ENCODE results near the gene ZNF275.
"Not testable (repeated sequence)": the region's sequence is repeated elsewhere in the genome, so short reads cannot be mapped to it uniquely, and the experiment has no call there.

Gene ZNF275, protein sequence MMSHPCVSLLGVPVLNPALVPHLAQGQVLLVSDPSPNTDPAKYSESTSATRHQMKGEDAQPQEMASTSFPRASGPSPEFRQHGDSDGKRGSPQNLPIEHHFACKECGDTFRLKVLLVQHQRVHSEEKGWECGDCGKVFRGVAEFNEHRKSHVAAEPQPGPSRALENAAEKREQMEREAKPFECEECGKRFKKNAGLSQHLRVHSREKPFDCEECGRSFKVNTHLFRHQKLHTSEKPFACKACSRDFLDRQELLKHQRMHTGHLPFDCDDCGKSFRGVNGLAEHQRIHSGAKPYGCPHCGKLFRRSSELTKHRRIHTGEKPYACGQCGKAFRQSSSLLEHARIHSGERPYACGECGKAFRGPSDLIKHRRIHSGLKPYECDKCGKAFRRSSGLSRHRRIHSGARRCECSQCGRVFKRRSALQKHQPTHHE

DNA sequence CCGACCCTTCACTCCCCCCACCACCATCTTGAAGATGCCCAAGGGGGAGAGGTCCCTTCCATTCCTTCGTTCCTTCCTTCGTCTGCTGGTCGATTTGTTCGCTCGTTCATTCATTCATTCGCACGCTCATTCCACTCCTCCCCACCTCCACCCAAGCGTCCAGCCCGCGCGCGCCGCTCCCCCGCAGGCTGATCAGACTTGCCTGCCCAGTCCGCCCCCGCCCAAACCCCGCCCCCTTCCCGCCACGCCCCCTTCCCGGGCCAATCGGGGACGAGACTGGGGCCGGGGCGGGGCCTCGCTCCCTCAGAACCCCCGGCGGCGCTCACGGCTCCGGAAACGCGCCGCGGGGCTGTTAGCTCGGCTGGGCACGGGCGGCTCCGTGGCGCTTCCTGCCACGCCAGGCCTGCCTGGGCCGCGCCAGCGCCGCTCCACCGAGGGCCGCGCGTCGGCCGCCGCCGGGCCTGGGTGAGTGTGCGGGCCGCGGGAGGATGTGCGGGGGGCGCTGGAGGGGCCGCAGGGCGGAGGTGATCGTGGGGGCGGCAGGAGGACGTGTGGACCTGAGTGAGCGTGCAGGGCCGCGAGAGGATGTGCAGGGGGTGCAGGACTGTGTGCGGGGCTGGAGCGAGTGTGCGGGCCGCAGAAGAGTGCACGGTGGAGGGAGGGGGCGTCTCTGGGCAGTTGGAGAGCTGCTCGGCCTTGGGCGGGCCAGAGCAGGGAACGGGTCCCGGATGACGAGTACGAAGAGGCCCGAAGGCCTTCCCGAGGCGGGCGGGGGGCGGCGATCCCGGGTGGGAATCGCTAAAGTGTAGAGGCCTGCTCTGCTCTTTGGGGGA lies at the start of gene ZNF275:
Gene ZNF275 (plus strand): TSS at position 333 of the 833 bp plus-strand sequence. CDS start 2,527 bp downstream, outside the sequence.
- peak; percentile 46 for DNase-seq (ENCODE audit: low spot score)

GRCh38 chrX:153285678-153286077 lies 48.3 kb upstream of the ZNF275 start:
- DNase-seq (ENCODE audit: low spot score) = not testable (repeated sequence)

- not testable (repeated sequence) for DNase-seq (ENCODE audit: low spot score)
These were observed 45.1 kb upstream of the ZNF275 start for GRCh38 chrX:153288807-153289206.

- not testable (repeated sequence) for DNase-seq (ENCODE audit: low spot score)
These were observed 40.4 kb upstream of the ZNF275 start for GRCh38 chrX:153293485-153294071.

DNA sequence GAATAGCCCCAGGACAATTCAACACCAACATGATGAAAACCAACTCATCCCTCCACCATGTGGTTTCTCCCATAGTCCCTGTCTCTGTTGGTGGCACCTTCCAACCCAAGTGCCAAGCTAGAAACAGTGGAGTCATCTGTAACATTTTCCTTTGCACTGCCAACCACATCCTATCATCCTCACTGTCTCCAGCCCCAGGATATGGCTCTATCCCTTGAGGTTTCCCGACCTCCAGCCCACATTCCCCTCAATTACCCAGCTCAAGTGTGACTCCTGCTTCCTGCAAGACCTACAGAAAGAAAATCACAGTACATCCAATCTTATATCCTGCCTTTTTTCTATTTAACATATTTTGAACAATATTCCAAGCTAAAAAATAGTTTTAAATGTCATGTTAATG lies 36.6 kb upstream of the ZNF275 start:
- DNase-seq (ENCODE audit: low spot score) = no peak

DNA sequence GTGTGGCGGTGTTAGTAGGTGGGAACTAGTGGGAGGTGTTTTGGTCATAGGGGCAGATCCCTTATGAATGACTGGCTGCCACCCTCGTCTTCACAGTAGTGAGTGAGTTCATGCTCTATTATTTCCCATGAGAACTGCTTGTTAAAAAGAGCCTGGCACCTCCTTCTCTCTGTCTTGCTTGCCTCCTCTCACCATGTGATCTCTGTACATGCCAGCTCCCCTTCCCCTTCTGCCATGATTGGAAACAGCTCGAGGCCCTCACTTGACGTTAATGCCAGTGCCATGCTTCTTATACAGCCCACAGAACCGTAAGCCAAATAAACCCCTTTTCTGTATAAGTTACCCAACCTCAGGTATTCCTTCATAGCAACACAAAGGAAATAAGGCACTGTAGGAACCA lies 34.1 kb upstream of the ZNF275 start:
- no peak for DNase-seq (ENCODE audit: low spot score)

DNA sequence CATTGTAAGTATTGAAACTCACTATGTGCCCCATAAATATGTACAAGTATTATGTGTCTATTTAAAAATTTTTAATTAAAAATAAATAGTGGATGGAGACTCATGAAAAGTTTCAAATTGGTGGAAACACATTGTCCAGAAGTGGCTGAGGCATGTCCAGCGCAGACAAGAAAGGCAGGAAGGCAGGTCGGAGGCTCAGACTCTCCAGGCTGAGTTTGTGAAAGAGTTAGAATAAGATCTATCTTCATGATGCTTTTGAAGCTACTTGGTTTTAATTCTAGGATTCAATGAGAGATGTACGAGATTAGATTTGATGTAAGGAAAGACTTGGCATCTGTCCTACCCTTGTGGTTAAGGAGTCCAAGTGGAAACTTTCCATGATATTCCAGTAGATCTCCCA lies 32.2 kb upstream of the ZNF275 start:
- no peak for DNase-seq (ENCODE audit: low spot score)

DNA sequence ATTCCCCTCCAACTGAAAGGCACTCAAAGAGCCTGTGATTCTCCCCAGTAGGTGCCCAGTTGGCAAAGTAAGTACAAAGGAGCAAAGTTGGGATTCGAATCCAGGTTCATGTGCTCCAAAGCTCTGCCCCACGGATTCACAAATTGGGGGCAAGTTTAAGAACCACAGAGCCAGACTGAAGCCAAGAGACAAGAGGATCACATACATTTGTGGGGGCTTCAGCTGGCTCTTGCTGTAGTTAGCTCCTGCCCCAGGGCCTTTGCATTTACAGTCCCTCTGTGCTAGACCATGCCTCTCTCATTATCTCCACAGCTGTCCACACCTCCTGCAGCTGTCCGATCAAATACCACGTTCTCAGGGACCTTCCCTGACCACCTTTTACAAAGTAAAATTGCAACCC lies 31.2 kb upstream of the ZNF275 start:
- no peak for DNase-seq (ENCODE audit: low spot score)

- no peak for DNase-seq (ENCODE audit: low spot score)
These were observed 30.4 kb upstream of the ZNF275 start for GRCh38 chrX:153303276-153304262.

DNA sequence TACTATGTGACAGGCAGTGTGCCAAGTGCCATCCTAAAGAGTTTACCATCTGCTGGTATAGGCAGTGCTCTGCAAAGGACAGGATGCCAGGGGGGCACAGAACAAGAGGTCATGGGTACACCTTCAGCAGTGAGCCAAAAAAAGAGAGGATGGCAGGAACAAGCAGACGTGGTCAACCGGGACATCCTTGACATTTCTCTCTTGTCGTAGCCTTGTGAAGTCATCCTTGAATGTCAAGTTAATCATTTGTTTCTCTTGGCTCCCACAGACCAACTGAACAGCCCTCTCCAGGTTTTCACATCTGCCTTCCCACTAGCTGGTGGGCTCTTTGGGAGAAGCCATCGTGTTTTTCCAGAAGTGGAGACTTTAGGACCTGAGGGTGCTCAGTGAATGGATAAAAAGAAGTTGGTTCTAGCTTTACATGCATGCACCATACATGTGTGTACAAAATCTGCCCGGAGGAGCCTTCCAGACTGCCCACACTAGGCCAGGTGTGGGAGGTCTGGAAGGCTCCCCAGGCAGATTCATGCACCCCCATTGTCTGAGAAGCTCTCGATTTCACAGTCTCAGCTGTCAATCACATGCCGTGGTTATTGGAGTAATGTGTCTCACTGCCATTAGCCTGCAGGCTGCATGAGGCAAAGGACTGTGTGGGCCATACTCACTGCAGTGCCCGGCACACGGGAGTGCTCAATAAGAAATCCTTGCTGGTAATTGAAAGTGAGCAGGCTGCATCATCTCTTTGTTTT lies 28.8 kb upstream of the ZNF275 start:
- no peak for DNase-seq (ENCODE audit: low spot score)

GRCh38 chrX:153305972-153306371 lies 28.0 kb upstream of the ZNF275 start:
- no peak for DNase-seq (ENCODE audit: low spot score)

DNA sequence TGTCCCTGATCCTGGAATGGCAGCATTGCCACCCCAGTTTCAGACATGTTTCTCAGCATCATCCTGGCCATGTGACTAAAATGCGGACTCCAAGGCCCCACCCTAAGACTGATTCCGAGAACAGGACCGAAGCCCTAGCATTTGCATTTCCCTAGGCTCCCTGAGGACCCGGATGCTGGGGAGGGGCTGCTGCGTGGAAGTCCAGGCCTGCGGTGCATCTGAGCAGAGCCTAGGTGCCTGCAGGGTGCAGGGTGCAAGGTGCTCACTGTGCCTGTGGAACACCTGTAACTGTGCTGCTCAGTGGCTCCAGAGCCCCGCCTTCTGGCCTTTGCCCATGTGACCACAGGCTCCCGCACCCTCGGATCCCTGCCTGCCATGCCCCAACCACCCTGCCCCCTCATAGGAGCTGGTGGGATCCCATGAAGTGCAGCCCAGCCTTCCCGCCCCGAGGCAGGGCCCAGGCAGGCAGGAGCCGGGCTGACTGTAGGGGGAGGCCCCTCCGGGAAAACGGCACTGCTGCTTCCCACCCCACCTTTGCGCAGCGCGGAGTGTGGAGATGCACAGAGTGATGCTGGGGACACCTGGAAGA lies 27.3 kb upstream of the ZNF275 start:
- DNase-seq (ENCODE audit: low spot score) = no peak

DNA sequence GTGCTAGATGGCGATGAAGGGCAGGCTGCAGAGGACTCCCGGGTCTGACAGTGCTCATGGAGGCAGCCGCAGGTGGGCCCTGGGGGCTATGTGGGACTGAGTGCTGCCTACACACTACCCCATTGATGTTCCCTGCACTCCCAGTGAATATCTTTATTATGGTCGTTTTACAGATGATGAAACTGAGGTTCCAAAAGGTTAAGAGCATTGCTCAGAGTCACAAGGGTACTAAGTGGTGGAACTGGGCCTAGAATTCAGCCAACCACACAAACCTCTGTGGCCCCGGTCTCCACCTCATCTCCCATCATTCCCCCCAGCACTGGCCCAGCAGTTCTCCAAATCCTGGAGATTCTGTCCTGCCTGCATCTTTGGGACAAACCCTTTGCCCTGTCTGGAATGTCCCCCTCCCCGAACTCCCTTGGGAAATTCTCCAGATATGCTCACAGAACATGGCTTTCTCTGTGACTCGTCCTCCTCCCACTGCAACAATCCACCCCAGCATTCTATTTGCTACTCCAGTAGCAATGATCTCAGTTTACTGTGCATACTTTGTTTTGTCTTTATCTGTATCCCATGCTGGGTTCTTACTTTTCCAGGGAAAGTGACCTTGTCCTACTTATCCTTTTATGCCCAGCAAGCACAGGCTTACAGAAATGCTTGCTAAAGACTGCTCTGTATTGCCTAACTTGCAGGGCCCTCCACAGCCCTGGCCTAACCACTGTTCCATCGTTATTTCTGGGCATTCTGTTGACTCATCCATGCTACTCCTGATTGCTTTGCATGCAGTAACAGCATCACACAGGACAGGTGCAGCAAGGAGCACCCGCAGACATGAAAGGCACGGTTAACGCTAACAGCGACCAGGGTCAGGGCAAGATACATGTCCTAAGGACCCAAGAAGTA lies 26.4 kb upstream of the ZNF275 start:
- no peak for DNase-seq (ENCODE audit: low spot score)

- no peak for DNase-seq (ENCODE audit: low spot score)
These were observed 23.1 kb upstream of the ZNF275 start for GRCh38 chrX:153310901-153311300.

DNA sequence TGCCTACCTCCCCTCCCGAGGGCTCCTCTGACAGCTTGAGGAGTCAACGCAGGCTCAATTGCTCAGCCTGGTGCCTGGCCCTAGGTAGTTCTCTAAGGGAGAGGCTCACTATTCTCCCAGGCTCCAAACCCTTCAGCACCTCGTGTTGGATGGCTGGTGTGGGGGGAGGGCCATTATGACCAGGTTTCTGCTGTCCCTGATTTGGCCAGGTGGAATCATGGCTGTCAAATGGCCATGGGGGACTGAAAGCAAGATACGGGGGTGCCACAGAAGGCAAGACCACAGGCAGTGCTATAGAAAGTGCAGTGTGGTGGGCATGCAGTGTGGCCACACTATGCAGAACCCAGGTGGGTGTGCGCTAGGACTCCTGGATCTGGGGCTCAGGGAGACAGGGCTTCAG lies 21.9 kb upstream of the ZNF275 start:
- DNase-seq (ENCODE audit: low spot score) = no peak

DNA sequence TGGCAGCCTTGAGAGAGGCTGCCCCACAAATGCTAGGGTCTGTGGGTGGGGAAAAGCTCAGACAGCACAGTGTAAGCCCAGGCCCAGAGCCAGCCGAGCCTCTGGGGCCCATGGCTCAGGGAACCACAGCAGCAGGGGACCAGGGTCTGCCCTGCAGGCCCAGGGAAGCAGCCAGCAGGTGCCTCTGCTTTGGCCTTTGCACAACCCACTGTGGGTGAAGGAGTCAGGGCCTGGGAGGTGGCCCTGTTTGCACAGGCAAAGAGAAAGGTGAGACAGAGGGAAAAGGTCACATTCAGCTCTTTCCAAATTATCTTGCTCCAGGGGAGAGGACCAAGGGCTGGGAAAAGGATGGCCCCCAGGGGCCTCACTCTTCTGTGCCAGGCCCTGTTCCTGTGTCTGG lies 21.1 kb upstream of the ZNF275 start:
- DNase-seq (ENCODE audit: low spot score) = no peak

GRCh38 chrX:153317306-153317705 lies 16.6 kb upstream of the ZNF275 start:
- DNase-seq (ENCODE audit: low spot score) = no peak

GRCh38 chrX:153317996-153318722 lies 15.8 kb upstream of the ZNF275 start:
- DNase-seq (ENCODE audit: low spot score) = no peak

- DNase-seq (ENCODE audit: low spot score) = no peak
These were observed 15.1 kb upstream of the ZNF275 start for GRCh38 chrX:153318811-153319210.
